ENCODE data around the gene ADAMTS6. TPM values are rescaled to one million over a fixed set of nuclear protein-coding genes. Genes with fewer than 3 reads are reported as not detected.

Gene ADAMTS6
- total and polyA plus RNA-seq, 2 experiments from 2014 or later: 0.78 to 2.0 TPM

- Histone ChIP-seq H2AFZ (no peak overlapping the region), H3K27me3 (ENCODE audit: insufficient read depth) (peaks cover 8% of the 10 kb centered on the region; the same call in 1 of the 2 replicates), H3K4me1 (ENCODE audit: insufficient read depth) (peaks cover 27% of the 10 kb centered on the region), H3K4me2 (no peak overlapping the region), H3K9me2 (ENCODE audit: insufficient read depth) (no peaks in the 10 kb centered on the region), H3K36me3 (ENCODE audit: insufficient read depth) (no peaks in the 10 kb centered on the region), H3K27ac (ENCODE audit: low read depth) (no peak overlapping the region), H3K79me2 (replicated peaks; ENCODE audit: insufficient read depth) (no peaks in the 10 kb centered on the region), H3K4me3 (no peak overlapping the region), H3F3A (replicated peaks; ENCODE audit: low read depth) (no peaks in the 10 kb centered on the region), H4K20me1 (replicated peaks; ENCODE audit: insufficient read depth) (no peaks in the 10 kb centered on the region)
- no peaks in the 10 kb centered on the region; the same call in 1 of the 3 replicates for H3K4me1 Mint-ChIP-seq
- H3K9me3 Mint-ChIP-seq: no peaks in the 10 kb centered on the region
- no peak for ATAC-seq
- TF ChIP-seq JUNB (IDR thresholded peaks at IDR 0.05; ENCODE audit: unreplicated experiment) (no peak), ZNF462 (CRISPR knock-in tag; IDR thresholded peaks at IDR 0.05) (no peak), CTCF (conservative IDR thresholded peaks at IDR 0.05; ENCODE audit: low read depth in 2 of 2) (no peak), POLR2AphosphoS5 (IDR thresholded peaks at IDR 0.05; ENCODE audit: low read depth) (no peak), STAT1 (IDR thresholded peaks at IDR 0.05; ENCODE audit: unreplicated experiment) (no peak), ZNF114 (CRISPR knock-in tag; IDR thresholded peaks at IDR 0.05) (no peak), ETS1 (IDR thresholded peaks at IDR 0.05) (no peak), EZH2 (IDR thresholded peaks at IDR 0.05; ENCODE audit: low read depth, unreplicated experiment) (no peak), REST (IDR thresholded peaks at IDR 0.05; ENCODE audit: unreplicated experiment) (no peak), EZH2phosphoT487 (IDR thresholded peaks at IDR 0.05; ENCODE audit: unreplicated experiment) (no peak)
- H3K27me3 Mint-ChIP-seq (ENCODE audit: insufficient read depth, low read depth, poor library complexity): no peaks in the 10 kb centered on the region
- H3K36me3 Mint-ChIP-seq (ENCODE audit: low read depth): no peaks in the 10 kb centered on the region
- no peak for DNase-seq (ENCODE audit: low spot score)
- H3K4me3 Mint-ChIP-seq: no peak overlapping the region
- no peak overlapping the region for H3K27ac Mint-ChIP-seq
Measured at GRCh38 chr5:65475895-65476294, 5.8 kb downstream of the ADAMTS6 start.

All from GM23338 (cell line).